Activated T-helper 1 cell treated with anti-CD3 and anti-CD28 coated beads, Interleukin-12 subunit alpha, Interleukin-12 subunit beta, Interleukin-2, Interleukin-4 antibody, amounts not matched to agents 30 ng/mL and 10 ng/mL and 1 ng/mL, durations not matched to agents 14 hours and 24 hours and 36 hours (primary cell): Measurements from ENCODE around the gene ITPR1. TPM values are rescaled to one million over a fixed set of nuclear protein-coding genes. Genes with fewer than 3 reads are reported as not detected.

ENCODE experiments used
- DNase-seq: peaks from one replicate; pipeline ENCODE4 v3.0.0; 2021; ENCODE audit warnings: low spot score
- H3K27ac Mint-ChIP-seq: one replicate; pipeline ENCODE4 v1.8.0; 2021; ENCODE audit warnings: mild to moderate bottlenecking, mixed read lengths
- H3K27me3 Mint-ChIP-seq: one replicate; pipeline ENCODE4 v1.8.0; 2022; ENCODE audit warnings: mild to moderate bottlenecking, moderate library complexity, mixed read lengths; ENCODE audit not compliant: insufficient read depth
- H3K36me3 Mint-ChIP-seq: one replicate; pipeline ENCODE4 v1.8.0; 2021; ENCODE audit warnings: low read depth, mixed read lengths
- H3K4me1 Mint-ChIP-seq: one replicate; pipeline ENCODE4 v1.8.0; 2021; ENCODE audit warnings: low read depth, mixed read lengths
- H3K4me3 Mint-ChIP-seq: one replicate; pipeline ENCODE4 v1.8.0; 2021; ENCODE audit warnings: mild to moderate bottlenecking, moderate library complexity, mixed read lengths
- H3K9me3 Mint-ChIP-seq: one replicate; pipeline ENCODE4 v1.8.0; 2021; ENCODE audit warnings: mixed read lengths
- intact Hi-C: fragments of 100-400 bp; cut with micrococcal nuclease; formaldehyde crosslinking; loops from one replicate; pipeline ENCODE4 v1.15.1; 2024
- total RNA-seq: library from RNA; stranded (reverse); gene quantifications from 2 replicates; pipeline ENCODE4 v1.2.3, GENCODE V29; 2022

ITPR1 gene
- total RNA-seq, 1 donor from 2014 or later, result 108 TPM

- peaks cover 12% of the 10 kb centered on the region for H3K36me3 Mint-ChIP-seq
- H3K27me3 Mint-ChIP-seq, result no peaks in the 10 kb centered on the region
- no peak overlapping the region for H3K4me3 Mint-ChIP-seq
- H3K9me3 Mint-ChIP-seq, result peaks cover 8% of the 10 kb centered on the region
- intact Hi-C loops, result loop anchor here (5.0 kb wide), 1 partner anchor 145 kb away; no protein-coding TSS in a partner anchor
- peak overlapping the region; percentile 13 for H3K27ac Mint-ChIP-seq
- H3K4me1 Mint-ChIP-seq, result peaks cover 46% of the 10 kb centered on the region
- DNase-seq, result no peak
Observed at GRCh38 chr3:4887177-4887576, 394.0 kb downstream of the ITPR1 start.

GRCh38 chr3:4888913-4889846 is 396.0 kb downstream of the ITPR1 start:
- peaks cover 16% of the 10 kb centered on the region for H3K36me3 Mint-ChIP-seq
- H3K9me3 Mint-ChIP-seq, result peaks cover 4% of the 10 kb centered on the region
- H3K4me1 Mint-ChIP-seq, result peaks cover 59% of the 10 kb centered on the region
- peak overlapping the region; percentile 88 for H3K27ac Mint-ChIP-seq
- DNase-seq, result peak; percentile 50
- no peaks in the 10 kb centered on the region for H3K27me3 Mint-ChIP-seq
- peak overlapping the region; percentile 58 for H3K4me3 Mint-ChIP-seq
- intact Hi-C loops, result loop anchor here (1.0 to 5.0 kb wide), 13 partner anchors 19 to 178 kb away; no protein-coding TSS in a partner anchor

- Mint-ChIP-seq H3K4me1 (peaks cover 59% of the 10 kb centered on the region), H3K9me3 (peaks cover 4% of the 10 kb centered on the region)
Observed at GRCh38 chr3:4889896-4890295, 396.7 kb downstream of the ITPR1 start.

GRCh38 chr3:4894891-4895530 is 401.9 kb downstream of the ITPR1 start:
- no peak overlapping the region for H3K27ac Mint-ChIP-seq
- no peak for DNase-seq
- H3K36me3 Mint-ChIP-seq, result peaks cover 8% of the 10 kb centered on the region
- intact Hi-C loops, result no loop called here
- H3K27me3 Mint-ChIP-seq, result no peaks in the 10 kb centered on the region
- H3K9me3 Mint-ChIP-seq, result peaks cover 5% of the 10 kb centered on the region
- no peak overlapping the region for H3K4me3 Mint-ChIP-seq
- H3K4me1 Mint-ChIP-seq, result peaks cover 60% of the 10 kb centered on the region

More at GRCh38 chr3:4889896-4890295, 396.7 kb downstream of the ITPR1 start:
- DNase-seq, result no peak
- peaks cover 16% of the 10 kb centered on the region for H3K36me3 Mint-ChIP-seq
- no peaks in the 10 kb centered on the region for H3K27me3 Mint-ChIP-seq
- H3K27ac Mint-ChIP-seq, result peak overlapping the region; percentile 88
- intact Hi-C loops, result loop anchor here (1.0 to 5.0 kb wide), 13 partner anchors 18 to 179 kb away; no protein-coding TSS in a partner anchor
- H3K4me3 Mint-ChIP-seq, result peak overlapping the region; percentile 58

GRCh38 chr3:4895838-4896237 is 402.7 kb downstream of the ITPR1 start:
- no peak overlapping the region for H3K27ac Mint-ChIP-seq
- no peaks in the 10 kb centered on the region for H3K27me3 Mint-ChIP-seq
- intact Hi-C loops, result no loop called here
- H3K9me3 Mint-ChIP-seq, result peaks cover 12% of the 10 kb centered on the region
- peaks cover 16% of the 10 kb centered on the region for H3K36me3 Mint-ChIP-seq
- H3K4me3 Mint-ChIP-seq, result no peak overlapping the region
- no peak for DNase-seq
- H3K4me1 Mint-ChIP-seq, result peaks cover 67% of the 10 kb centered on the region

Other genes with a start within 250 kb of the ITPR1 start
- gene SETMAR, start 190.0 kb upstream of the ITPR1 start, total RNA-seq, result 17.8 and 18.7 TPM in 2 replicates
- 6.1 and 7.0 TPM in 2 replicates for gene SUMF1, start 26.1 kb upstream of the ITPR1 start, total RNA-seq